ENCODE measurements around the gene SELENOO. TPM values are rescaled to one million over a fixed set of nuclear protein-coding genes. Genes with fewer than 3 reads are reported as not detected.

Gene SELENOO
- total RNA-seq, 6 experiments from 2014 or later: 51.1 to 67.8 (median 59.2) TPM

- Histone ChIP-seq H3K36me3 (peaks cover 0 to 10% (median 2%) of the 10 kb centered on the region in 4 donors), H3K4me1 (peaks cover 0 to 41% (median 14%) of the 10 kb centered on the region in 4 donors), H3K27me3 (no peaks in the 10 kb centered on the region), H3K9me3 (no peaks in the 10 kb centered on the region), H3K4me3 (peak overlapping the region; percentile 78 to 90 (median 79)), H3K27ac (peak overlapping the region; percentile 75 to 98 (median 80))
- ATAC-seq (no peak), DNase-seq (no peak)
- intact Hi-C loops (cut with DNase I): no loop called here
- TF ChIP-seq CTCF (IDR thresholded peaks at IDR 0.05) (no peak), POLR2A (IDR thresholded peaks at IDR 0.05) (no peak)
- WGBS (ENCODE audit: insufficient coverage, low coverage, low lambda C conversion rate, missing lambda C conversion rate): 0% methylated on average over 1 of the region's 34 CpGs
Measured at GRCh38 chr22:50199829-50200460, 866 bp upstream of the SELENOO start.

- TF ChIP-seq POLR2A (IDR thresholded peaks at IDR 0.05): no peak
- TF ChIP-seq CTCF (IDR thresholded peaks at IDR 0.05): no peak
- Histone ChIP-seq H3K4me3 (peak overlapping the region; percentile 78 to 90 (median 82)), H3K36me3 (peaks cover 0 to 10% (median 2%) of the 10 kb centered on the region in 4 donors), H3K27me3 (no peaks in the 10 kb centered on the region), H3K27ac (peak overlapping the region; percentile 72 to 98 (median 83)), H3K4me1 (peaks cover 0 to 47% (median 13%) of the 10 kb centered on the region in 4 donors), H3K9me3 (no peaks in the 10 kb centered on the region)
- intact Hi-C loops (cut with DNase I): no loop called here
- ATAC-seq (peak in 2 of 4 donors; percentile 1 to 28), DNase-seq (no peak)
- WGBS (ENCODE audit: insufficient coverage, low coverage, low lambda C conversion rate, missing lambda C conversion rate): 0% methylated on average over 5 of the region's 115 CpGs
Measured at GRCh38 chr22:50201191-50202129, 649 bp downstream of the SELENOO start.

- DNase-seq (peak in 1 of 3 donors; percentile 87), ATAC-seq (peak in 3 of 4 donors; percentile 9 to 25 (median 15))
- Histone ChIP-seq H3K27me3 (no peaks in the 10 kb centered on the region), H3K36me3 (peaks cover 0 to 16% (median 2%) of the 10 kb centered on the region in 4 donors), H3K4me3 (peak overlapping the region; percentile 78 to 90 (median 82)), H3K27ac (peak overlapping the region; percentile 72 to 98 (median 83)), H3K9me3 (no peaks in the 10 kb centered on the region), H3K4me1 (peaks cover 0 to 55% (median 17%) of the 10 kb centered on the region in 4 donors)
- 34% methylated on average over 12 of the region's 13 CpGs for WGBS (ENCODE audit: insufficient coverage, low coverage, low lambda C conversion rate, missing lambda C conversion rate)
- intact Hi-C loops (cut with DNase I): no loop called here
- TF ChIP-seq POLR2A (IDR thresholded peaks at IDR 0.05) (peak; percentile 36), CTCF (IDR thresholded peaks at IDR 0.05) (no peak)
Measured at GRCh38 chr22:50202130-50202666, 1.4 kb downstream of the SELENOO start.

GRCh38 chr22:50203288-50203687 is 2.5 kb downstream of the SELENOO start:
- Histone ChIP-seq H3K27me3 (no peaks in the 10 kb centered on the region), H3K9me3 (no peaks in the 10 kb centered on the region), H3K27ac (peak overlapping the region; percentile 92 to 98 (median 95)), H3K36me3 (peaks cover 0 to 18% (median 6%) of the 10 kb centered on the region in 4 donors), H3K4me1 (peaks cover 0 to 62% (median 19%) of the 10 kb centered on the region in 4 donors), H3K4me3 (peak overlapping the region in 1 of 3 donors; percentile 54)
- ATAC-seq (no peak), DNase-seq (no peak)
- TF ChIP-seq POLR2A (IDR thresholded peaks at IDR 0.05) (no peak), CTCF (IDR thresholded peaks at IDR 0.05) (no peak)
- 88% methylated on average over 1 of the region's 1 CpG for WGBS (ENCODE audit: insufficient coverage, low coverage, low lambda C conversion rate, missing lambda C conversion rate)
- intact Hi-C loops (cut with DNase I): no loop called here

All from right lobe of liver (tissue), 6 donors.